Smooth muscle cell (in vitro differentiated cells): ENCODE results near the gene TBC1D5. TPM values are rescaled to one million over a fixed set of nuclear protein-coding genes. Genes with fewer than 3 reads are reported as not detected.

Experiments used
- DNase-seq: peaks from one replicate; lab custom pipeline; 2025; ENCODE audit not compliant: unreplicated experiment; lab: John Stamatoyannopoulos, UW
- H2AFZ ChIP-seq: fragments of 200-600 bp; sonication (generic); 2 replicates; pipeline ENCODE4 v1.6.0; 2016; ENCODE audit warnings: antibody characterized with exemption, low read depth, mild to moderate bottlenecking
- H3F3A ChIP-seq: fragments of 200-600 bp; sonication (generic); 2 replicates; pipeline ENCODE4 v1.6.0; 2017; ENCODE audit warnings: antibody characterized with exemption, low read depth
- H3K27ac ChIP-seq: fragments of 200-600 bp; sonication (generic); 2 replicates; pipeline ENCODE4 v1.5.1; 2016; ENCODE audit warnings: low read depth, mild to moderate bottlenecking
- H3K27me3 ChIP-seq: fragments of 200-600 bp; sonication (generic); 2 replicates; pipeline ENCODE4 v1.6.1; 2016; ENCODE audit warnings: low read depth, mild to moderate bottlenecking
- H3K36me3 ChIP-seq: fragments of 200-600 bp; sonication (generic); 2 replicates; pipeline ENCODE4 v1.5.1; 2016; ENCODE audit warnings: low read depth
- H3K4me1 ChIP-seq: fragments of 200-600 bp; sonication (generic); 2 replicates; pipeline ENCODE4 v1.5.1; 2016; ENCODE audit warnings: low read depth
- H3K4me2 ChIP-seq: fragments of 200-600 bp; sonication (generic); 2 replicates; pipeline ENCODE4 v1.6.0; 2016; ENCODE audit warnings: mild to moderate bottlenecking
- H3K4me3 ChIP-seq: fragments of 200-600 bp; sonication (generic); 2 replicates; pipeline ENCODE4 v1.5.1; 2016; ENCODE audit warnings: mild to moderate bottlenecking
- H3K79me2 ChIP-seq: fragments of 200-600 bp; sonication (generic); 2 replicates; pipeline ENCODE4 v1.6.0; 2016; ENCODE audit warnings: low read depth, mild to moderate bottlenecking
- H3K9ac ChIP-seq: fragments of 200-600 bp; sonication (generic); 2 replicates; pipeline ENCODE4 v1.6.0; 2016; ENCODE audit warnings: low read depth
- H3K9me3 ChIP-seq: fragments of 200-600 bp; sonication (generic); replicated peaks from 2 replicates; pipeline ENCODE4 v1.5.1; 2016; ENCODE audit warnings: low read depth
- H4K20me1 ChIP-seq: fragments of 200-600 bp; sonication (generic); 2 replicates; pipeline ENCODE4 v1.6.0; 2016; ENCODE audit warnings: low read depth
- WGBS: methylation state at CpG from one replicate; pipeline ENCODE4 v1.1.7; 2016; ENCODE audit warnings: low lambda C conversion rate; 5-methylcytosine and 5-hydroxymethylcytosine counted together
- polyA plus RNA-seq: library from polyadenylated mRNA; unstranded; fragments of >200 nt; fragmentation: Nextera tagmentation; extraction: Ambion mirVana; gene quantifications from 2 replicates; pipeline ENCODE4 v1.2.1, GENCODE V29; 2016
- total RNA-seq: library from RNA; depleted of rRNA; stranded (reverse); fragments of >200 nt; gene quantifications from 2 replicates; pipeline ENCODE4 v1.2.3, GENCODE V29; 2014
- TF ChIP-seq, protein P1 (sequence below): fragments of 200-600 bp; sonication (generic); IDR thresholded peaks from 2 replicates; pipeline ENCODE4 v1.5.1; 2017; ENCODE audit warnings: borderline replicate concordance, mild to moderate bottlenecking, antibody characterized with exemption; ENCODE audit not compliant: insufficient read depth, poor library complexity, severe bottlenecking

TBC1D5 gene
- total and polyA plus RNA-seq, 2 experiments from 2014 or later = 14.6 to 35.3 TPM

- 80% methylated on average over 11 of the region's 11 CpGs for WGBS
- no peak overlapping the region for H3K4me2 ChIP-seq
- no peaks in the 10 kb centered on the region for H4K20me1 ChIP-seq
- no peak overlapping the region for H3K9ac ChIP-seq
- DNase-seq = no peak
- H3K4me1 ChIP-seq = no peaks in the 10 kb centered on the region
- no peaks in the 10 kb centered on the region for H3K27me3 ChIP-seq
- no peaks in the 10 kb centered on the region for H3K79me2 ChIP-seq
- H3K27ac ChIP-seq = no peak overlapping the region
- H3K9me3 ChIP-seq = no peaks in the 10 kb centered on the region
- H3K36me3 ChIP-seq = no peaks in the 10 kb centered on the region
- no peak overlapping the region for H3K4me3 ChIP-seq
- H3F3A ChIP-seq = no peaks in the 10 kb centered on the region
- TF ChIP-seq, protein P1, sequence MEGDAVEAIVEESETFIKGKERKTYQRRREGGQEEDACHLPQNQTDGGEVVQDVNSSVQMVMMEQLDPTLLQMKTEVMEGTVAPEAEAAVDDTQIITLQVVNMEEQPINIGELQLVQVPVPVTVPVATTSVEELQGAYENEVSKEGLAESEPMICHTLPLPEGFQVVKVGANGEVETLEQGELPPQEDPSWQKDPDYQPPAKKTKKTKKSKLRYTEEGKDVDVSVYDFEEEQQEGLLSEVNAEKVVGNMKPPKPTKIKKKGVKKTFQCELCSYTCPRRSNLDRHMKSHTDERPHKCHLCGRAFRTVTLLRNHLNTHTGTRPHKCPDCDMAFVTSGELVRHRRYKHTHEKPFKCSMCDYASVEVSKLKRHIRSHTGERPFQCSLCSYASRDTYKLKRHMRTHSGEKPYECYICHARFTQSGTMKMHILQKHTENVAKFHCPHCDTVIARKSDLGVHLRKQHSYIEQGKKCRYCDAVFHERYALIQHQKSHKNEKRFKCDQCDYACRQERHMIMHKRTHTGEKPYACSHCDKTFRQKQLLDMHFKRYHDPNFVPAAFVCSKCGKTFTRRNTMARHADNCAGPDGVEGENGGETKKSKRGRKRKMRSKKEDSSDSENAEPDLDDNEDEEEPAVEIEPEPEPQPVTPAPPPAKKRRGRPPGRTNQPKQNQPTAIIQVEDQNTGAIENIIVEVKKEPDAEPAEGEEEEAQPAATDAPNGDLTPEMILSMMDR = no peak
- no peak overlapping the region for H2AFZ ChIP-seq
These were observed 606.2 kb downstream of the TBC1D5 start for GRCh38 chr3:17136136-17136721.

DNA sequence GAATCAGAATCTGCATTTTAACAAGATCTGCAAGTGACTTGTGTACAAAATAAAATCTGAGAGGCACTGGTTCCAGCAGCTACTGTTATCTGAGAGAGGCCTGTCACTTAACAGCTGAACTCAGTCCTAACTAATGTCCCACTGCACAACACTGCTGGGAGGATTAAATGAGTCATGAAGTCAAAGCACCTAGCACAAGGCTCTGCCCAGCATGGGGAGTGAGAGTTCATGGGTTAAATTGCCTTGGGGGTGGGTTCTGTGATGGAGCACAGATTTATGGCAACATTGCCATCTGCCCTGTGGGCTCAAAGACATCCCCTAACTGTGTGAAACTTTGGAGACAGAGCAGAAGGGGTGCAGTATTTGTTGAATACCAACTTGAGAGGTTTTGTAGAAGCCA, 606.7 kb downstream of the TBC1D5 start:
- Histone ChIP-seq H4K20me1 (no peaks in the 10 kb centered on the region), H3K4me1 (no peaks in the 10 kb centered on the region), H3K79me2 (no peaks in the 10 kb centered on the region), H3F3A (no peaks in the 10 kb centered on the region), H3K27me3 (no peaks in the 10 kb centered on the region), H3K9me3 (no peaks in the 10 kb centered on the region), H3K36me3 (no peaks in the 10 kb centered on the region), H3K4me3 (no peak overlapping the region), H3K27ac (no peak overlapping the region), H3K4me2 (no peak overlapping the region), H3K9ac (no peak overlapping the region), H2AFZ (no peak overlapping the region)
- no peak for DNase-seq
- TF ChIP-seq, protein P1 = no peak

GRCh38 chr3:17133632-17134545, 608.5 kb downstream of the TBC1D5 start:
- no peaks in the 10 kb centered on the region for H3K36me3 ChIP-seq
- no peaks in the 10 kb centered on the region for H3F3A ChIP-seq
- H4K20me1 ChIP-seq = no peaks in the 10 kb centered on the region
- H3K4me1 ChIP-seq = no peaks in the 10 kb centered on the region
- TF ChIP-seq, protein P1 = no peak
- H3K4me2 ChIP-seq = no peak overlapping the region
- DNase-seq = no peak
- no peak overlapping the region for H3K9ac ChIP-seq
- H3K9me3 ChIP-seq = no peaks in the 10 kb centered on the region
- H3K27ac ChIP-seq = no peak overlapping the region
- H3K4me3 ChIP-seq = no peak overlapping the region
- no peaks in the 10 kb centered on the region for H3K79me2 ChIP-seq
- 89% methylated on average over 19 of the region's 19 CpGs for WGBS
- no peaks in the 10 kb centered on the region for H3K27me3 ChIP-seq
- H2AFZ ChIP-seq = no peak overlapping the region
